Measurements from ENCODE around the gene PIP5K1B. TPM values are rescaled to one million over a fixed set of nuclear protein-coding genes. Genes with fewer than 3 reads are reported as not detected.

The PIP5K1B gene
- total and polyA plus RNA-seq, 4 donors = 0.09 to 30.9 (median 0.29) TPM

DNA sequence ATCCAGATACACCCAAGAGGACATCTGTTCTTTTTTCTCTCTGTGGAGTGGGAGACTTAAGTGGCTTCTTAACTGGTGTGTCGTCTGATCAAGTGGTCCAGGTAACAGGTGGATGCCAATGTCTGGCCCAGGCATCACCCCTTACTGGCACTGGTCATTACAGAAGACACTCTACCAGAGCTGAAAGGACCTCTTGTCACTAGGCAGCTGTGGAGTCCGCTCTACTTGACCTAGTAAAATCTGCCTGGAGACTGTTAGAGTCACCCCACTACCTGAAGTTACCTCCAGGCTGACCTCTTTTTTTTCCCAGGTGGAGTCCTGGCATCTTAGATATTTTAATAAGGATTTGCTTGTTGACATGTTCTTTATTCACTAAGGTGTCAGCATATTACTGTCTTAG, 353.1 kb downstream of the PIP5K1B start:
- peaks cover 0 to 3% (median 1%) of the 10 kb centered on the region in 4 donors for H3K4me1 ChIP-seq (ENCODE audit: control insufficient read depth in 4 of 4, insufficient read depth in 4 of 4, low read length in 3 of 4)
- H3K4me3 ChIP-seq (ENCODE audit: low read depth in 1 of 3, low read length in 3 of 3) = no peak overlapping the region
- H3K9ac ChIP-seq (ENCODE audit: low read depth in 1 of 2, low read length in 2 of 2) = no peak overlapping the region
- H3K36me3 ChIP-seq (ENCODE audit: control insufficient read depth in 4 of 4, insufficient read depth in 3 of 4, low read depth in 1 of 4, low read length in 3 of 4) = peaks cover 4 to 13% (median 8%) of the 10 kb centered on the region in 4 donors
- DNase-seq (ENCODE audit: low spot score) = no peak
- no peaks in the 10 kb centered on the region for H3K27me3 ChIP-seq (ENCODE audit: control insufficient read depth in 4 of 4, insufficient read depth in 4 of 4, low read length in 3 of 4)
- H3K9me3 ChIP-seq (ENCODE audit: control insufficient read depth in 4 of 4, low read length in 3 of 4) = no peaks in the 10 kb centered on the region
- TF ChIP-seq YY1 (IDR thresholded peaks at IDR 0.05) = no peak
- no peak for TF ChIP-seq RXRA (IDR thresholded peaks at IDR 0.05)
- no peak for TF ChIP-seq EGR1 (IDR thresholded peaks at IDR 0.05; ENCODE audit: low read depth in 2 of 2)
- 97% methylated on average over 2 of the region's 2 CpGs for WGBS
- H3K27ac ChIP-seq (ENCODE audit: low read depth in 1 of 2, low read length in 2 of 2) = no peak overlapping the region

Small RNA genes lying within 50 kb of the gene (small RNA-seq; reads per million reads assigned to genes)
- not detected for gene RNU6-820P

Other genes starting within 250 kb of the PIP5K1B start
- under 1 TPM in 1 of 2 donors, not detected in 1; 0.17 TPM for gene TMEM252, start 164.4 kb upstream of the PIP5K1B start, total RNA-seq
- gene TMEM252, start 164.4 kb upstream of the PIP5K1B start, polyA plus RNA-seq = not detected